ENCODE measurements around the gene GGCX.
A peak's percentile ranks its signal among the peaks of the same experiment; 100 is the strongest.

The GGCX gene

GRCh38 chr2:85542777-85543176, 18.5 kb downstream of the GGCX start:
- TF ChIP-seq CTCF (IDR thresholded peaks at IDR 0.05; ENCODE audit: insufficient read depth, missing control alignments), result no peak
- no peak for FAIRE-seq
- no peak for DNase-seq (ENCODE audit: insufficient read length, low spot score)

GRCh38 chr2:85541753-85542457, 19.4 kb downstream of the GGCX start:
- FAIRE-seq (no peak), DNase-seq (ENCODE audit: insufficient read length, low spot score) (no peak)
- TF ChIP-seq CTCF (IDR thresholded peaks at IDR 0.05; ENCODE audit: insufficient read depth, missing control alignments), result no peak

GRCh38 chr2:85541262-85541661, 20.0 kb downstream of the GGCX start:
- no peak for TF ChIP-seq CTCF (IDR thresholded peaks at IDR 0.05; ENCODE audit: insufficient read depth, missing control alignments)
- FAIRE-seq, result no peak
- DNase-seq (ENCODE audit: insufficient read length, low spot score), result no peak

- DNase-seq (ENCODE audit: insufficient read length, low spot score), result no peak
- no peak for FAIRE-seq
- no peak for TF ChIP-seq CTCF (IDR thresholded peaks at IDR 0.05; ENCODE audit: insufficient read depth, missing control alignments)
These were observed 21.1 kb downstream of the GGCX start for GRCh38 chr2:85540133-85540648.

- no peak for FAIRE-seq
- DNase-seq (ENCODE audit: insufficient read length, low spot score), result no peak
- TF ChIP-seq CTCF (IDR thresholded peaks at IDR 0.05; ENCODE audit: insufficient read depth, missing control alignments), result no peak
These were observed 21.7 kb downstream of the GGCX start for GRCh38 chr2:85539361-85540132.

GRCh38 chr2:85538507-85539360, 22.6 kb downstream of the GGCX start, which contains the start of gene MAT2A:
TSS of gene MAT2A (plus strand) at chr2:85539168. CDS start at chr2:85539288, 120 bp downstream.
- FAIRE-seq (no peak), DNase-seq (ENCODE audit: insufficient read length, low spot score) (no peak)
- TF ChIP-seq CTCF (IDR thresholded peaks at IDR 0.05; ENCODE audit: insufficient read depth, missing control alignments), result peak; percentile 50

All from D721Med (cell line).